ENCODE measurements around the gene HCAR3.
"Not testable (repeated sequence)": the region's sequence is repeated elsewhere in the genome, so short reads cannot be mapped to it uniquely, and the experiment has no call there.

GRCh38 chr12:122750781-122751515, 34.3 kb upstream of the HCAR3 start:
- not testable (repeated sequence) for TF ChIP-seq EZH2 (IDR thresholded peaks at IDR 0.05); POLR2AphosphoS5 (IDR thresholded peaks at IDR 0.05; ENCODE audit: borderline replicate concordance, low read depth, low read length); FOXP2 (optimal IDR thresholded peaks at IDR 0.05; ENCODE audit: control extremely low read depth, extremely low read length, insufficient read depth)

Data from SK-N-MC (cell line).